Stimulated activated CD4-positive, alpha-beta T cell treated with anti-CD3 and anti-CD28 coated beads, Interleukin-1b, Interleukin-23, amount 100 ng/mL, for 4 hours (primary cell): ENCODE data around the gene SEH1L.
"Not testable (repeated sequence)": the region's sequence is repeated elsewhere in the genome, so short reads cannot be mapped to it uniquely, and the experiment has no call there.

Experiments used
- DNase-seq, 2 donors: peaks; one replicate each; pipeline ENCODE4 v3.0.0-alpha.2; 2020; ENCODE audit warnings: low read depth in 2 of 2

The SEH1L gene

DNA sequence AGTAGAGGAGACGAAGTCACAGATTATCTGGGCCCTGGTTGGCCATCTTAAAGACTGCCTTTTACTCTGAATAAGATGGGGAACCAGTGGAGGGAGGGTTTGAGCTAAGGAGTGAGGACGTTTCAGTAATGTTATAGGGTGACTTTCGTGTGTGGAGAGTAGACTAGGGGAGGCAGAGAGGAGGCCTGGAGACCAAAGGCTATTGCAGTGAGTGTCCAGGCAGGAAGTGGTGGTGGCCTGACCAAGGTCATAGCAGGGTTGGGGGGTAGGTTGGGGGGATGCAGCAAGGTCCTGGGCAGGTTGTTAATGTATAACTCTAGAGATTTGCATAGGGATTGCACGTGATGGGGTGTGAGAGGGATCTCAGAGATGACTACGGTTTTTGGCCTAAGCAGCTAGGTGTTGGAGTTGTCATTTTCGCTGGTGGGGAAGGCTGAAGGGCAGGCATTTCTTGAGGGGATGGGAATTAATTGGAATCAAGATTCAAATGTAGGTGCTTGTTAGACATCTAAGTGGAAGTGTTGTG is 48.2 kb downstream of the SEH1L start:
- no peak for DNase-seq

DNA sequence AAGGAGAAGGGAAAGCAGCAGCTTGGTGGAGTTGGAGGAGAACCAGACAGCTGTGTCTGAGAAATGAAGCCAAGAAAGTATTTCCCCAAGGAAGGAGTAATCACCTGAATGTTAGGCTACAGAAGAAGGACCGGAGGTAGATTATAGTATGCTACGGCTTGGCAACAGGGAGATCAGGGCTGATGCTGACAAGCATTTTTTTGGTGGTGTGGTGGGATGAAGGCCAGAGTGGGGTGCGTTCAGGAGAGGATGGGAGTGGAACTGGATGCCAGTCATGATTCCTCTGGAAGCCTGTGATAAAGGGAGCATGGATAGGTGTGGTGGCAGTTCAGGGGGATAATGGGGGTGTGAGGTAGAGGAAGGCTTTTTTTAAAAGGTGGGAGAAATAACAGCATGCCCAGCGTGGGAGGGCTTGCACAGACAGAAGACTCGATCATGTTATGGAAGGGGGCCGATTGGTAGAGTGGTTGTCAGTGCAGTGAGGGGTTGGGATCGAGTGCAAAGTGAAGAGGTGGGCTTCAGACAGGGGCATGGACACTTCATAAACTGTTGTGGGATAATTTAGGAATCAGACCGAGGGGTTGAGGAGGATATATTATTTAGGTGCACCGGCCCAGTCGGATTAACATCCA is 49.0 kb downstream of the SEH1L start:
- no peak for DNase-seq

- not testable (repeated sequence) for DNase-seq
Observed at GRCh38 chr18:12997330-12997729, 49.5 kb downstream of the SEH1L start.

DNA sequence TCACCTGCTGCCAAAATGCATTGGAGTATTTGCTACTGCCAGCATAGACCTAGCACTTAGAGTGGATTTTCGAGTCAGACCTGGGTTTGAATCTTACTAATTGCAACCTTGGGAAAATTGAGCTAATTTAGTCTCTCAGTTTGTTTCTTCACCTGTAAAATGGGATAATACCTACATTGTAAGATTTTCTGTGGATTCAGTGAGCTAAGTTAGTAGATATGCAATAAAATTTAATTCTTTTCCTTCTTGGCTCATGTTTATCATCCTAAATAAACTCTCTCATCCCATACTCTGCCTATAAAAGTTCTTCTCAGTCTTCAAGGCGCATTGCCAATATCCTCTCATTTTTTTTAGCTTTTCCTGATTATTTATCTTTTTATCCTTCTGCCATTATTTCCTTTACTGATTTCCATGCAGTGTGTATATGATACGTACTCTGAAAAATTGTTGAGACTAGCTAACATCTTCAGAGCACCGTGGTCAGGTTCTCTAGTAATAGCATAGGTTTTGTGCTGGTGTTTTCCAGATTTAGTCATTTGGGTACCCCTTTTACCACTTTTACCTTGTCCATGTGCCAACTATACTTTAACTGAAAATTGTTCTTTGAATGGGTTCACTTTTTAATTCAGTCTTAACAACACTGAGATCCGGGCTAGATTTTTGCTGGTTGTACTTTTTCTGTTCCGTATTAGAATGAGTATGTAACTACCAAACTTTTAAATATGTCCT is 50.7 kb downstream of the SEH1L start:
- no peak for DNase-seq

DNA sequence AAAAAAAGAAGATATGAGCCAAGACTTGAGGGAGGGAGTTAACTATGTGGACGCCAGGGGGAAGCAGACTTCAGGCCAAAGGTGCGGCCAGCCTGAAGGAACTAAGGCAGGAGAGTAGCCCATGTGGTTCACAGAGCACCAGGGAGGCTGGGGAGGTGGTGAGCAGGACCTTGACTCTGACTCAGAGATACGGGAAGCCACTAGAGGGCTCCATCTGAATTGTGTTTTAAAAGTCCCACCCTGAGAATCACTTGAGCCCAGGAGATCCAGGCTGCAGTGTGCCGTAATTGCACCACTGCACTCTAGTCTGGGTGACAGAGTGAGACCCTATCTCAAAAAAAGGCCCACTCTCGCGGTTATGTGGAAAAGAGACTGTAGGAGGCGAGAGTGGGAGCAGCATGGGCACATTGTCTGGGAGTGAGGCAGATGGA is 55.7 kb downstream of the SEH1L start:
- no peak for DNase-seq

- DNase-seq, result no peak
Observed at GRCh38 chr18:13004396-13004795, 56.6 kb downstream of the SEH1L start.

DNA sequence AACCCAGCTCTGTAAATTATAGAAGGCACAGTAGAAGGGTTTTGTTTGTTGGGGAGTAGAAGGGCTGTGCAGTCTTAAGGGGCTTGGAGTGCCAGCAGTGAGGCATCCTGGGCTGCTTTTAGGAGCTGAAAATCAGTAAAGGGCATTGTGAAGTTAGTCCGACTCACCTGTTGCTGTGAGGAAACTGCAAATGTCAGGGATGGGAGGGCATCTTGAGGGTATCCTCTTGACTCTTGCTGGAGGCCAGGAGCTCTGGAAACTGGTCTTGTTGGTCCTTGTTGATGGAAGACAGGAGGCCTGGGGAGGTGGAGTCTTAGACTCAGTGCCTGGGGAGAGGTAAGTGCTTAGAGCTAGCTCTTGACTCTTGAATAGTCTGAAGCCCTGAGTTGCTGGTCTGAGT is 57.5 kb downstream of the SEH1L start:
- no peak for DNase-seq

DNA sequence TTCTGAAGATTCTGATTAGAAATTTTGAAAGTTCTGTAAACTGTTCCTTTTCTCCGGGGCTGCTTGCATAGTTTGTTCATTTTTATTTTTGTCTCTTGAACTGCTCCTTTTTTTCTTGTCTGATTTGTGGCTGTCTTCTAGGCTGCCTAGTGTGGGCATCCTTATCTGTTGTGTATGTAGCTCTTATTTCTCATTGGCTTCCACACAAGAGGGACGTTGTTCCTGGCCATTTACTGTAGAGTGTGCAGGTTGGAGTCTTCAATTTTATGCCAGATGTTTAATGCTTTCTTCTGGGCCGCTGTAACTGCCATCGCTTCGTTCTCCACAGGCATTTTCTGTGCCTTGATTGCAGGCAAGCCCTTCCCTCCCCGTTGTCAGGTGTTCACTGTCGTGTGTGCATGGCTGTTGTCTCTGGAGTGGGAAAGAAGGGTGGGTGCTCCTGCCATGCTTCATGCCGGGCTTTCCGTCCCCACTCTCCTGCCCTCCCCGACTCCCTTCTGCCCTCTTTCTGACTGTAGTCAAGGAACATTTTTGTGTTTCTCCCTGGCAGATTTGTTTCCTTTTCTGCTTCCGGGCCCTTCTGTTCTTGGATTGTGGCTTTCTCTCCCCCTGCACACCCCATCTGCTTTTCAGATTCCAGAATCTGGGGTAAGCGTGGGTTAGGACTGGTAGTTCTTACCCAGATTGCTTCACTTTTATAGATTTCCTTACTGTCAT is 58.9 kb downstream of the SEH1L start:
- DNase-seq, result no peak

DNA sequence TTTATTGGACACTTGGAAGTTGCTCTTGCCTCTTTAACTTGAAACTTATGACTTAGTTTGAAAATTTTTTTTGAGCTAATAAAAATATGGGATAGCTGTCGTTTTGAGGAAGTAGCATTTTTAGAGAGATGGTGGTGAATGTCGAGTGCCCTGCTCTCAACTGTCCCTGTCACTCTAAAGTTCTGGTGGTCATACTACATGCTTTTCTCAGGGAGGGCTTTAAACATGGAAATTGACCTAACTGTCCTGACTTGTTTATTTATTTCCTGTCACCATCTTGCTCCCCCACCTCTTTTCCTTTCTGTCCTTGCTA is 59.4 kb downstream of the SEH1L start:
- DNase-seq, result no peak

DNA sequence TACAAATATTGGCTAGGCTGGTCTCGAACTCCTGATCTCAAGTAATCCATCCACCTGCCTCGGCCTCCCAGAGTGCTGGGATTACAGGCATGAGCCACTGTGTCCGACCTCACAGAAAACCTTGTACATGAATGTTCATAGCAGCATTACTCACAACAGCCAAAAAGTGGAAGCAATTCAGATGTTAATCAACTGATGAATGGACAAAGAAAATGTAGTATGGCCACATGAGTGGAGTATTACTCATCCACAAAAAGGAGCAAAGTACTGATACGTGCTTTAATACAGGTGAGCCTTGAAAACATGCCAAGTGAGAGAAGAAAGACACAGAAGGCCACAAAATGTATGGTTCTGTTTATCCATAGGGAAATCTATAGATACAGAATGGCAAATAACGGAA is 63.9 kb downstream of the SEH1L start:
- no peak for DNase-seq

DNA sequence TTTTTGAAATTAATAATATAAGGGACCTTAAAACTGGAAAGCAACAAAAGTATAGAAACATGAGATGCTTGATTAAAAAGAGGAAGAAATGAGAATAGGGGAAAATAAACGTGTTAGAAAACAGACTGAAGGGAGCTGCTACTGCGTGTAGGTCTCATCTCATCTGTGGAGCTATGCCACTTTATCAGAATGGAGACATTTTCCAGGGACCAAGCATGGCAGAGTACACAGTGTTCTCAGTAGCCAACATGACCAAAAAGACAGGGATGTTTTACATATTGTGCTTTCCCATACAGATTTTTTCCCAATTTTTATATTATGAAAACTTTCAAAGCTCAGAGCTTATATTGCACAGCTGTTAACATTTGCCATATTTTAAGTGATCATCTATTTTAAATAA is 66.4 kb downstream of the SEH1L start:
- no peak for DNase-seq

DNA sequence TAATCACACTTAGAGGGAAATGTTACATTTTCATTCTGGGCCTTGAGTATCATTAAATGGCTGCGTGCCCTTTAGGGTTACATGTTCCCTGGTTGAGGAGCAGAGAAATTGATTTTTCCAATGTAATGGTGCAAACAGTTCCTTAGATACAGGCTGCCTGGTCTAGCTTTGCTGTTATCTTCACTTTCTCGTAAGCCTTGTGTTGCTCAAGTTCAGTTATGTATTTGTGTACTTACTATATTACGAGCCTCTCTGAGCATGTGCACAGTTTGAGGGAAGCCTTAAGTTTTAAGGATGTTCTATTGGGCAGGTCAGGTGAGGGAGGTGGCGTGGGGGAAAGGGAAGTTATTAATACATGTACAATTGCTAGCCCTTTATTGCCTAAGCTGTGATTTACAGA is 67.0 kb downstream of the SEH1L start:
- DNase-seq, result no peak

- DNase-seq, result no peak
Observed at GRCh38 chr18:13017247-13017875, 69.5 kb downstream of the SEH1L start.

- no peak for DNase-seq
Observed at GRCh38 chr18:13018374-13018773, 70.6 kb downstream of the SEH1L start.

DNA sequence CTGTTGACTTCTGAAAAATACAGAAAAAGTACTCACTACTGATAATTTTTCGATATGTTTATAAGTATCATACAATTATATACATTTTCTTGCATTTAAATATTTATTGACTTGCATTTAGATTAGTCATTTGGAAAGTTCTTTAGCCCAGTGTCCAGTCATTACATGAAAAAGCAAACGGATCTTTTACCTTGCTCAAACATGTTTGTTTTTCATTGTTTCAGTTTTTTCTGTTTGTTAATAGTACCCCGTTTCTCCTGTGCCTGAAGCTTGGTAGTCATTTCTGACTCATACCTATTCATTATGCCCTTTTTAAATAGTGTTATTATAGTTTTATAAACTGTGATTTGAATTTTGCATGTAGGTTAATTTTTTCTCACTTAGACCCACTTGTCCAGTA is 71.5 kb downstream of the SEH1L start:
- DNase-seq, result no peak

DNA sequence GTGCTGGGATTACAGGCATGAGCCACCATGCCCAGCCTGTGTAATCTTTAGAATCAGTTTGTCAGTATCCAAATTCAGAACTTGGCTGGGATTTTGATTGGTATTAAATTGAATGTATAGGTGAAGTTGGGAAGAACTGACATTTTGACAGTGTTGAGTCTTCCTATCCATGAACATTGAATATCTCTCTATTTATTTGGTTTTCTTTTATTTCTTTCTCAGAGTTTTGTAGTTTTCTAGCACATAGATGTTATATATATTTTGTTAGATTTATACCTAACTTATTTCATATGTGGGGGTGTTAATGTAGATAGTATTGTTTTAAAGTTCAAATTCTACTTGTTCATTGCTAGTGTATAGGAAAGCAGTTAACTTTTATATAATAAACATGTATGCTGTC is 74.8 kb downstream of the SEH1L start:
- no peak for DNase-seq

GRCh38 chr18:13025233-13025632 is 77.4 kb downstream of the SEH1L start:
- no peak for DNase-seq

- DNase-seq, result no peak
Observed at GRCh38 chr18:13026583-13027270, 78.9 kb downstream of the SEH1L start.

DNA sequence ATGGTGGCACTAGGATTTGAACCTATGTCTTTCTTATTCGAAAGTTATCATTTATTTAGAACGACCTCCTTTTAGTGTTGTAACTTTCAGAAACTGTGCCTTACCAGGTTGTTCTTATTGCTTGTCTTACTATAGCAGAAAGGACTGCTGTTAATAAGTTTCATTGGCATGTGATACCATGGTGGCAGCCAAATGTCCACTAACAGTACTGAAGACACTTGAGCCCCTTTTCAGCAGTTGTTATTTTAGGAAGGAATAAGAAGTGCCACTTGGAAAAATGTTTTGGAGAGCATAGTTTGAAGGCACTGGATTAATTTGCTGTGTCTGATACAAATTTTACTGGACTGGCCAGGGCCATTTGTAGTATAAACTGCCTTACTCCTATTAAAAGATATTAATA is 81.1 kb downstream of the SEH1L start:
- DNase-seq, result no peak

GRCh38 chr18:13032173-13032572 is 84.4 kb downstream of the SEH1L start:
- no peak for DNase-seq

DNA sequence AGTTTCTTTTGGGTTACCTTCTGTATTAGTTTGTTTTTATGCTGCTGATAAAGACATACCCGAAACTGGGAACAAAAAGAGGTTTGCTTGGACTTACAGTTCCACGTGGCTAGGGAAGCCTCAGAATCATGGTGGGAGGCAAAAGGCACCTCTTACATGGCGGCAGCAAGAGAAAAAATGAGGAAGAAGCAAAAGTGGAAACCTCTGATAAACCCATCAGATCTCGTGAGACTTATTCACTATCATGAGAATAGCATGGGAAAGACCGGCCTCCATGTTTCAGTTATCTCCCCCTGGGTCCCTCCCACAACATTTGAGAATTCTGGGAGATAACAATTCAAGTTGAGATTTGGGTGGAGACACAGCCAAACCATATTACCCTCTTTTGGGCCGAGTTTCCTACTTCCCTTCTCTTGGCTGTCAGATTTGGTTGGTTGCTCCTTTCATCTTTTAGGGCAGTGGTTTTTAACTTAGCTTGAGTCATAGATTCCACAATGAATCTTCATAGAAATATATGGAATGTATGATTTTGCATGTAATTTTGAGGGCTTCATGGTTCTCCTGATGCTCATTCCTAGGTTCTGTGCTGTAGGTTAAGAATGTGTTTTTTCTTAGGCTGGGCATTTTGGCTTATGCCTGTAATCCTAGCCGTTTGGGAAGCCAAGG is 87.6 kb downstream of the SEH1L start:
- no peak for DNase-seq
